H1 (cell line): Measurements from ENCODE around the gene STOML1. TPM values are rescaled to one million over a fixed set of nuclear protein-coding genes. Genes with fewer than 3 reads are reported as not detected.

Experiments used
- ATF2 ChIP-seq: IDR thresholded peaks from 2 replicates; pipeline ENCODE4 v1.6.1; 2012; ENCODE audit warnings: low read length, inconsistent platforms
- BACH1 ChIP-seq: IDR thresholded peaks from 2 replicates; pipeline ENCODE4 v1.6.1; 2012; ENCODE audit warnings: low read length, improper control_type of control experiment
- BRCA1 ChIP-seq: IDR thresholded peaks from 2 replicates; pipeline ENCODE4 v1.6.1; 2012; ENCODE audit warnings: low read depth, low read length, improper control_type of control experiment
- CHD7 ChIP-seq: fragments of 300-600 bp; sonication (generic); IDR thresholded peaks from 2 replicates; pipeline ENCODE4 v1.7.1; 2012; ENCODE audit warnings: low read length, moderate library complexity, mild to moderate bottlenecking, inconsistent platforms; ENCODE audit not compliant: insufficient replicate concordance
- JUND ChIP-seq: IDR thresholded peaks from 2 replicates; pipeline ENCODE4 v1.6.1; 2011; ENCODE audit warnings: mild to moderate bottlenecking, improper control_type of control experiment, low read length
- NANOG ChIP-seq: IDR thresholded peaks from 2 replicates; pipeline ENCODE4 v1.6.1; 2011; ENCODE audit warnings: low read length, low read depth, mild to moderate bottlenecking, inconsistent platforms; ENCODE audit not compliant: insufficient read depth, poor library complexity, severe bottlenecking
- SIX5 ChIP-seq: IDR thresholded peaks from 2 replicates; pipeline ENCODE4 v1.6.1; 2011; ENCODE audit warnings: mild to moderate bottlenecking, low read depth, low read length
- SP2 ChIP-seq: IDR thresholded peaks from 2 replicates; pipeline ENCODE4 v1.6.1; 2012; ENCODE audit warnings: mild to moderate bottlenecking, low read length, inconsistent platforms
- SP4 ChIP-seq: IDR thresholded peaks from 2 replicates; pipeline ENCODE4 v1.6.1; 2012; ENCODE audit warnings: low read length, inconsistent platforms
- SRF ChIP-seq: IDR thresholded peaks from 2 replicates; pipeline ENCODE4 v1.6.1; 2011; ENCODE audit warnings: mild to moderate bottlenecking, low read depth, low read length, moderate library complexity
- YY1 ChIP-seq: IDR thresholded peaks from 2 replicates; pipeline ENCODE4 v1.6.1; 2011; ENCODE audit warnings: low read depth, mild to moderate bottlenecking, low read length
- polyA plus RNA-seq, 7 experiments: library from polyadenylated mRNA; depleted of rRNA in 3 of 7; stranded (reverse) in 5 of 7; unstranded in 2 of 7; fragments of >200 nt in 5 of 7; fragments of 200-250 nt in 2 of 7; gene quantifications; 1 replicate in 5 of 7; 2 replicates in 1 of 7; 4 replicates in 1 of 7; pipeline versions ENCODE4 v1.2.1 to v1.2.3, GENCODE V29; 2011 to 2013; ENCODE audit warnings: missing spikeins in 2 of 7, mixed read lengths in 2 of 7
- total RNA-seq: library from RNA; stranded (reverse); fragmentation: NEBNext Ultra II Directional; extraction: Animal tissue kit (Norgen Biotek cat#: 25700); gene quantifications from 2 replicates; pipeline ENCODE4 v1.2.1, GENCODE V29; 2021

Gene STOML1
- total and polyA plus RNA-seq, 2 of the 8 experiments (the other 6 are each of a cell fraction or from before 2014, with no cell fraction given), result 2.6 to 3.2 TPM

GRCh38 chr15:74008901-74009300 lies 16.8 kb upstream of the STOML1 start (continued):
- no peak for TF ChIP-seq CHD7
- TF ChIP-seq BACH1, result no peak
- TF ChIP-seq SIX5, result no peak
- TF ChIP-seq SRF, result no peak
- TF ChIP-seq NANOG, result no peak
- no peak for TF ChIP-seq YY1
- no peak for TF ChIP-seq SP2
- no peak for TF ChIP-seq ATF2
- no peak for TF ChIP-seq BRCA1
- TF ChIP-seq SP4, result no peak
- no peak for TF ChIP-seq JUND
